IMR-90 (cell line): Measurements from ENCODE around the gene TMEM223. TPM values are rescaled to one million over a fixed set of nuclear protein-coding genes. Genes with fewer than 3 reads are reported as not detected.

Source experiments
- microRNA-seq, 2 experiments: library from miRNA; stranded (forward) in 1 of 2; unstranded in 1 of 2; fragments of 10-50 nt in 1 of 2; fragments of <30 nt in 1 of 2; gene quantifications in 1 of 2; microRNA quantifications in 1 of 2; one replicate each; pipeline versions ENCODE3 to v1.1.0; 2013 to 2020; ENCODE audit not compliant: insufficient read depth in 1 of 2, insufficient read length in 1 of 2, unreplicated experiment in 1 of 2
- polyA plus RNA-seq, 3 experiments: library from polyadenylated mRNA; depleted of rRNA; stranded (reverse); fragments of >200 nt; gene quantifications; 2 replicates each; pipeline ENCODE4 v1.2.3, GENCODE V29; 2012; ENCODE audit warnings: low replicate concordance in 1 of 3
- small RNA-seq, 5 experiments: library from RNA; depleted of rRNA; stranded (forward); fragments of <200 nt; gene quantifications; one replicate each; pipeline ENCODE3, GENCODE V24; 2012
- total RNA-seq: library from RNA; depleted of rRNA; stranded (reverse); fragments of >200 nt; gene quantifications from 2 replicates; pipeline ENCODE4 v1.2.3, GENCODE V29; 2012; rRNA removed

The TMEM223 gene
- total and polyA plus RNA-seq, 2 of the 4 experiments (the other 2 are of a cell fraction), result 9.7 to 15.7 TPM

Small RNA genes within 50 kb of the gene (microRNA-seq; reads per million reads assigned to microRNA genes)
- 1.1 to 41.3 reads per million in 2 experiments for gene MIR6514 (ENCODE audit: insufficient read depth in 1 of 2, insufficient read length in 1 of 2, unreplicated experiment in 1 of 2)
- gene MIR6748 (ENCODE audit: unreplicated experiment), result not detected
- not detected for gene RNU6-118P (ENCODE audit: insufficient read depth, insufficient read length)

Small RNA genes within 50 kb of the gene (small RNA-seq; reads per million reads assigned to genes)
- gene MIR6514 (0 to 7.2 (median 3.7) reads per million in 5 experiments), gene RNU6-118P (0 reads per million in 5 experiments)

Other genes starting within 250 kb of the TMEM223 start
Only the 30 nearest of the 31 such genes appear.
- gene EEF1G, start 218.1 kb downstream of the TMEM223 start, total RNA-seq, result 1,598 and 1,857 TPM in 2 replicates
- 1,684 and 1,697 TPM in 2 replicates for gene EEF1G, start 218.1 kb downstream of the TMEM223 start, polyA plus RNA-seq (2012; rRNA removed)
- gene TUT1, start 200.5 kb downstream of the TMEM223 start, total RNA-seq, result 3.3 and 4.3 TPM in 2 replicates
- 10.1 TPM in 2 replicates for gene TUT1, start 200.5 kb downstream of the TMEM223 start, polyA plus RNA-seq (2012; rRNA removed)
- gene MTA2, start 190.1 kb downstream of the TMEM223 start, total RNA-seq, result 126 and 136 TPM in 2 replicates
- gene MTA2, start 190.1 kb downstream of the TMEM223 start, polyA plus RNA-seq (2012; rRNA removed), result 28.0 and 34.8 TPM in 2 replicates
- 4.4 and 5.0 TPM in 2 replicates for gene EML3, start 179.2 kb downstream of the TMEM223 start, total RNA-seq
- gene EML3, start 179.2 kb downstream of the TMEM223 start, polyA plus RNA-seq (2012; rRNA removed), result 24.7 and 26.1 TPM in 2 replicates
- gene ROM1, start 178.7 kb downstream of the TMEM223 start, total RNA-seq, result 2.2 TPM in 2 replicates
- gene ROM1, start 178.7 kb downstream of the TMEM223 start, polyA plus RNA-seq (2012; rRNA removed), result 1.7 and 2.5 TPM in 2 replicates
- gene B3GAT3, start 170.0 kb downstream of the TMEM223 start, total RNA-seq, result 10.4 and 10.6 TPM in 2 replicates
- 38.4 and 51.7 TPM in 2 replicates for gene B3GAT3, start 170.0 kb downstream of the TMEM223 start, polyA plus RNA-seq (2012; rRNA removed)
- gene GANAB, start 145.4 kb downstream of the TMEM223 start, total RNA-seq, result 182 and 209 TPM in 2 replicates
- gene GANAB, start 145.4 kb downstream of the TMEM223 start, polyA plus RNA-seq (2012; rRNA removed), result 323 and 344 TPM in 2 replicates
- gene INTS5, start 138.7 kb downstream of the TMEM223 start, total RNA-seq, result 8.9 and 11.8 TPM in 2 replicates
- gene INTS5, start 138.7 kb downstream of the TMEM223 start, polyA plus RNA-seq (2012; rRNA removed), result 14.7 and 14.8 TPM in 2 replicates
- 41.2 and 53.6 TPM in 2 replicates for gene C11orf98, start 126.8 kb downstream of the TMEM223 start, total RNA-seq
- gene C11orf98, start 126.8 kb downstream of the TMEM223 start, polyA plus RNA-seq (2012; rRNA removed), result 62.3 and 68.9 TPM in 2 replicates
- 6.4 and 7.9 TPM in 2 replicates for gene CSKMT, start 126.7 kb downstream of the TMEM223 start, total RNA-seq
- gene CSKMT, start 126.7 kb downstream of the TMEM223 start, polyA plus RNA-seq (2012; rRNA removed), result 5.3 and 6.2 TPM in 2 replicates
- 5.7 and 6.7 TPM in 2 replicates for gene UQCC3, start 120.3 kb downstream of the TMEM223 start, total RNA-seq
- gene UQCC3, start 120.3 kb downstream of the TMEM223 start, polyA plus RNA-seq (2012; rRNA removed), result 9.7 and 13.7 TPM in 2 replicates
- gene LBHD1, start 119.7 kb downstream of the TMEM223 start, total RNA-seq, result 1.4 and 1.6 TPM in 2 replicates
- 2.9 and 4.0 TPM in 2 replicates for gene LBHD1, start 119.7 kb downstream of the TMEM223 start, polyA plus RNA-seq (2012; rRNA removed)
- gene UBXN1, start 112.9 kb downstream of the TMEM223 start, total RNA-seq, result 50.0 and 83.0 TPM in 2 replicates
- gene UBXN1, start 112.9 kb downstream of the TMEM223 start, polyA plus RNA-seq (2012; rRNA removed), result 81.6 and 96.9 TPM in 2 replicates
- 0.28 and 0.36 TPM in 2 replicates for gene LRRN4CL, start 102.5 kb downstream of the TMEM223 start, total RNA-seq
- 0.84 and 1.1 TPM in 2 replicates for gene LRRN4CL, start 102.5 kb downstream of the TMEM223 start, polyA plus RNA-seq (2012; rRNA removed)
- gene BSCL2, start 84.6 kb downstream of the TMEM223 start, total RNA-seq, result 19.4 and 26.2 TPM in 2 replicates
- gene BSCL2, start 84.6 kb downstream of the TMEM223 start, polyA plus RNA-seq (2012; rRNA removed), result 46.0 and 47.1 TPM in 2 replicates
- gene GNG3, start 84.3 kb downstream of the TMEM223 start, total RNA-seq, result not detected in 2 replicates
- gene GNG3, start 84.3 kb downstream of the TMEM223 start, polyA plus RNA-seq (2012; rRNA removed), result not detected in 2 replicates
- 3.9 and 5.0 TPM in 2 replicates for gene HNRNPUL2, start 64.5 kb downstream of the TMEM223 start, total RNA-seq
- 25.5 and 30.2 TPM in 2 replicates for gene HNRNPUL2, start 64.5 kb downstream of the TMEM223 start, polyA plus RNA-seq (2012; rRNA removed)
- 37.1 and 45.5 TPM in 2 replicates for gene TTC9C, start 63.5 kb downstream of the TMEM223 start, total RNA-seq
- gene TTC9C, start 63.5 kb downstream of the TMEM223 start, polyA plus RNA-seq (2012; rRNA removed), result 29.1 and 32.9 TPM in 2 replicates
- gene ZBTB3, start 37.8 kb downstream of the TMEM223 start, total RNA-seq, result 7.8 and 8.1 TPM in 2 replicates
- 2.3 and 3.4 TPM in 2 replicates for gene ZBTB3, start 37.8 kb downstream of the TMEM223 start, polyA plus RNA-seq (2012; rRNA removed)
- gene POLR2G, start 30.4 kb downstream of the TMEM223 start, total RNA-seq, result 110 and 154 TPM in 2 replicates
- gene POLR2G, start 30.4 kb downstream of the TMEM223 start, polyA plus RNA-seq (2012; rRNA removed), result 157 and 165 TPM in 2 replicates
- 8.1 and 9.5 TPM in 2 replicates for gene TAF6L, start 20.6 kb downstream of the TMEM223 start, total RNA-seq
- gene TAF6L, start 20.6 kb downstream of the TMEM223 start, polyA plus RNA-seq (2012; rRNA removed), result 13.5 and 14.5 TPM in 2 replicates
- gene TMEM179B, start 4.6 kb downstream of the TMEM223 start, total RNA-seq, result 20.0 and 29.4 TPM in 2 replicates
- 67.1 and 71.5 TPM in 2 replicates for gene TMEM179B, start 4.6 kb downstream of the TMEM223 start, polyA plus RNA-seq (2012; rRNA removed)
- 26.3 and 27.5 TPM in 2 replicates for gene NXF1, start 13.4 kb upstream of the TMEM223 start, total RNA-seq
- 90.4 and 97.4 TPM in 2 replicates for gene NXF1, start 13.4 kb upstream of the TMEM223 start, polyA plus RNA-seq (2012; rRNA removed)
- 48.6 and 49.5 TPM in 2 replicates for gene STX5, start 40.0 kb upstream of the TMEM223 start, total RNA-seq
- 43.1 and 43.5 TPM in 2 replicates for gene STX5, start 40.0 kb upstream of the TMEM223 start, polyA plus RNA-seq (2012; rRNA removed)
- not detected in 2 replicates for gene TEX54, start 40.8 kb upstream of the TMEM223 start, total RNA-seq
- gene TEX54, start 40.8 kb upstream of the TMEM223 start, polyA plus RNA-seq (2012; rRNA removed), result not detected in 2 replicates
- gene WDR74, start 47.6 kb upstream of the TMEM223 start, total RNA-seq, result 40.8 and 44.3 TPM in 2 replicates
- 38.4 and 41.9 TPM in 2 replicates for gene WDR74, start 47.6 kb upstream of the TMEM223 start, polyA plus RNA-seq (2012; rRNA removed)
- gene SLC3A2, start 88.9 kb upstream of the TMEM223 start, total RNA-seq, result 114 and 140 TPM in 2 replicates
- gene SLC3A2, start 88.9 kb upstream of the TMEM223 start, polyA plus RNA-seq (2012; rRNA removed), result 239 TPM in 2 replicates
- gene CHRM1, start 129.4 kb upstream of the TMEM223 start, total RNA-seq, result not detected in 2 replicates
- not detected in 2 replicates for gene CHRM1, start 129.4 kb upstream of the TMEM223 start, polyA plus RNA-seq (2012; rRNA removed)
- gene SLC22A6, start 193.0 kb upstream of the TMEM223 start, total RNA-seq, result not detected in 2 replicates
- not detected in 2 replicates for gene SLC22A6, start 193.0 kb upstream of the TMEM223 start, polyA plus RNA-seq (2012; rRNA removed)
- not detected in 2 replicates for gene SLC22A8, start 223.8 kb upstream of the TMEM223 start, total RNA-seq
- not detected in 2 replicates for gene SLC22A8, start 223.8 kb upstream of the TMEM223 start, polyA plus RNA-seq (2012; rRNA removed)